Bronchial epithelial cell (primary cell): Measurements from ENCODE around the gene SMPDL3B. TPM values are rescaled to one million over a fixed set of nuclear protein-coding genes. Genes with fewer than 3 reads are reported as not detected.

Experiments used
- DNase-seq: peaks from one replicate; pipeline ENCODE4 v3.0.0-alpha.2; 2010; ENCODE audit warnings: low read depth
- FAIRE-seq: peaks from 2 replicates; lab custom pipeline; 2011; peaks lifted over from hg19 to GRCh38; lab: Jason Lieb, UNC
- H3K27me3 ChIP-seq: 2 replicates; pipeline ENCODE4 v1.5.1; 2011; ENCODE audit warnings: low read length; ENCODE audit not compliant: control insufficient read depth, insufficient read depth
- H3K36me3 ChIP-seq: 2 replicates; pipeline ENCODE4 v1.5.1; 2011; ENCODE audit warnings: low read length; ENCODE audit not compliant: control insufficient read depth, insufficient read depth
- H3K4me3 ChIP-seq: 2 replicates; pipeline ENCODE4 v1.5.1; 2011; ENCODE audit warnings: mild to moderate bottlenecking, low read depth, low read length, control low read depth
- CTCF ChIP-seq: IDR thresholded peaks from 2 replicates; pipeline ENCODE4 v1.5.1; 2011; ENCODE audit warnings: mild to moderate bottlenecking, moderate library complexity, low read length, control low read depth, inconsistent platforms; ENCODE audit not compliant: insufficient read depth, severe bottlenecking
- total RNA-seq: library from RNA; depleted of rRNA; stranded (reverse); fragments of >200 nt; gene quantifications from 2 replicates; pipeline ENCODE4 v1.2.1, GENCODE V29; 2014

Gene SMPDL3B
- total RNA-seq, 1 donor from 2014 or later, result 2.4 TPM

- DNase-seq (no peak), FAIRE-seq (no peak)
- H3K36me3 ChIP-seq, result no peaks in the 10 kb centered on the region
- no peak overlapping the region for H3K4me3 ChIP-seq
- TF ChIP-seq CTCF, result no peak
- no peaks in the 10 kb centered on the region for H3K27me3 ChIP-seq
Observed at GRCh38 chr1:27940870-27941560, 6.2 kb downstream of the SMPDL3B start.

GRCh38 chr1:27941671-27942540 is 7.1 kb downstream of the SMPDL3B start:
- H3K36me3 ChIP-seq, result no peaks in the 10 kb centered on the region
- peak; percentile 18 for FAIRE-seq
- H3K27me3 ChIP-seq, result no peaks in the 10 kb centered on the region
- H3K4me3 ChIP-seq, result no peak overlapping the region
- no peak for TF ChIP-seq CTCF
- DNase-seq, result no peak

- DNase-seq, result no peak
- no peak for TF ChIP-seq CTCF
- Histone ChIP-seq H3K36me3 (no peaks in the 10 kb centered on the region), H3K27me3 (no peaks in the 10 kb centered on the region), H3K4me3 (no peak overlapping the region)
- no peak for FAIRE-seq
Observed at GRCh38 chr1:27945020-27945419, 10.2 kb downstream of the SMPDL3B start.

- Histone ChIP-seq H3K36me3 (no peaks in the 10 kb centered on the region), H3K4me3 (no peak overlapping the region), H3K27me3 (no peaks in the 10 kb centered on the region)
- DNase-seq (no peak), FAIRE-seq (peak; percentile 80)
- no peak for TF ChIP-seq CTCF
Observed at GRCh38 chr1:27949027-27949426, 14.2 kb downstream of the SMPDL3B start.

GRCh38 chr1:27951396-27951795 is 16.6 kb downstream of the SMPDL3B start:
- no peak overlapping the region for H3K4me3 ChIP-seq
- H3K27me3 ChIP-seq, result peaks cover 2% of the 10 kb centered on the region
- TF ChIP-seq CTCF, result no peak
- no peaks in the 10 kb centered on the region for H3K36me3 ChIP-seq
- no peak for FAIRE-seq
- DNase-seq, result no peak
